Stomach (tissue), 9 donors: ENCODE results near the gene ABCC8. TPM values are rescaled to one million over a fixed set of nuclear protein-coding genes. Genes with fewer than 3 reads are reported as not detected.
"Not testable (repeated sequence)": the region's sequence is repeated elsewhere in the genome, so short reads cannot be mapped to it uniquely, and the experiment has no call there.

Experiments used
- DNase-seq, 2 donors: peaks; one replicate each; pipeline versions ENCODE4 v3.0.0 to v3.0.0-alpha.2; 2013 to 2019
- H3K27ac ChIP-seq, 5 donors: fragments of 200-600 bp in 4 of 5; sonication (generic) in 4 of 5; one replicate each; pipeline ENCODE4 v1.5.1; 2013 to 2019; ENCODE audit warnings: mild to moderate bottlenecking in 1 of 5, moderate library complexity in 1 of 5
- H3K27me3 ChIP-seq, 3 donors: fragments of 200-600 bp; sonication (generic); one replicate each; pipeline ENCODE4 v1.5.1; 2017 to 2019; ENCODE audit warnings: mixed run types in 1 of 3
- H3K36me3 ChIP-seq, 4 donors: fragments of 200-600 bp; sonication (generic); 1 replicate in 3 of 4; 2 replicates in 1 of 4; pipeline ENCODE4 v1.5.1; 2016 to 2019
- H3K4me1 ChIP-seq, 4 donors: fragments of 200-600 bp; sonication (generic); one replicate each; pipeline ENCODE4 v1.5.1; 2016 to 2019
- H3K4me3 ChIP-seq, 4 donors: fragments of 200-600 bp; sonication (generic) in 3 of 4; one replicate each; pipeline ENCODE4 v1.5.1; 2016 to 2019; ENCODE audit warnings: mild to moderate bottlenecking in 1 of 4
- H3K9me3 ChIP-seq, 4 donors: fragments of 200-600 bp; sonication (generic); one replicate each; pipeline ENCODE4 v1.5.1; 2016 to 2019
- CTCF ChIP-seq, 7 experiments: fragments of 450-650 bp in 4 of 7; fragments of 200-600 bp in 3 of 7; sonication (generic) in 3 of 7; IDR thresholded peaks; one replicate each; pipeline ENCODE4 v1.5.1; 2016 to 2019; ENCODE audit warnings: antibody characterized with exemption in 7 of 7, control low read depth in 2 of 7, mild to moderate bottlenecking in 1 of 7
- EP300 ChIP-seq: sonication (generic); formaldehyde crosslinking; IDR thresholded peaks from one replicate; pipeline ENCODE4 v1.6.1; 2017; ENCODE audit warnings: antibody characterized with exemption
- POLR2A ChIP-seq, 4 donors: fragments of 450-650 bp; IDR thresholded peaks; one replicate each; pipeline ENCODE4 v1.6.1; 2016; ENCODE audit warnings: antibody characterized with exemption in 4 of 4, control low read depth in 2 of 4, mild to moderate bottlenecking in 1 of 4, moderate library complexity in 1 of 4
- POLR2AphosphoS5 ChIP-seq, 3 donors: sonication (generic); formaldehyde crosslinking; IDR thresholded peaks; one replicate each; pipeline ENCODE4 v1.6.1; 2016; ENCODE audit warnings: antibody characterized with exemption in 3 of 3
- WGBS, 5 donors: extraction: QIAGEN DNeasy Blood & Tissue Kit in 3 of 5; methylation state at CpG; one replicate each; pipeline versions ENCODE4 v1.1.5 to v1.1.7; 2013 to 2018; 5-methylcytosine and 5-hydroxymethylcytosine counted together
- intact Hi-C: fragments of 100-400 bp; cut with DNase I; formaldehyde crosslinking; loops from one replicate; pipeline ENCODE4 v1.15.1; 2023; ENCODE audit warnings: low total_unique reads
- polyA plus RNA-seq, 3 donors: library from polyadenylated mRNA; stranded (reverse); fragments of 200-250 nt; gene quantifications; one replicate each; pipeline ENCODE4 v1.2.3, GENCODE V29; 2013
- total RNA-seq, 5 donors: library from RNA; depleted of rRNA; stranded (reverse); fragments of >200 nt; gene quantifications; one replicate each; pipeline versions ENCODE4 v1.1.0 to v1.2.3, GENCODE V29; 2014 to 2016
- donor health status: healthy with polysubstance abuse.
- donor health status: Bipolar disorder and iron deficiency.
- donor health status: healthy.

The ABCC8 gene
- total and polyA plus RNA-seq, 8 donors, result 3.9 to 69.6 (median 32.1) TPM; not detected in 1

GRCh38 chr11:17430616-17431015, 46.0 kb downstream of the ABCC8 start:
- DNase-seq, result no peak
- no peaks in the 10 kb centered on the region for H3K9me3 ChIP-seq
- H3K36me3 ChIP-seq, result no peaks in the 10 kb centered on the region
- peaks cover 0 to 3% (median 0%) of the 10 kb centered on the region in 3 donors for H3K27me3 ChIP-seq
- no peak overlapping the region for H3K27ac ChIP-seq
- no peak overlapping the region for H3K4me3 ChIP-seq
- TF ChIP-seq POLR2AphosphoS5 (IDR thresholded peaks at IDR 0.05) (no peak), EP300 (no peak), POLR2A (IDR thresholded peaks at IDR 0.05) (no peak), CTCF (IDR thresholded peaks at IDR 0.05) (no peak)
- WGBS, 5 donors, result 86 to 96% (median 90%) methylated on average over 10 to 13 of the region's 13 CpGs
- intact Hi-C loops, result no loop called here
- H3K4me1 ChIP-seq, result peaks cover 0 to 4% (median 0%) of the 10 kb centered on the region in 4 donors

GRCh38 chr11:17428925-17429324, 47.7 kb downstream of the ABCC8 start:
- peaks cover 0 to 4% (median 0%) of the 10 kb centered on the region in 4 donors for H3K4me1 ChIP-seq
- TF ChIP-seq POLR2A (IDR thresholded peaks at IDR 0.05) (no peak), CTCF (IDR thresholded peaks at IDR 0.05) (no peak)
- 83 to 90% (median 85%) methylated on average over 3 of the region's 3 CpGs for whole genome bisulfite sequencing, 5 donors
- no peaks in the 10 kb centered on the region for H3K9me3 ChIP-seq
- H3K27ac ChIP-seq, result no peak overlapping the region
- no peak for DNase-seq
- H3K4me3 ChIP-seq, result no peak overlapping the region
- peaks cover 0 to 3% (median 0%) of the 10 kb centered on the region in 3 donors for H3K27me3 ChIP-seq
- H3K36me3 ChIP-seq, result no peaks in the 10 kb centered on the region
- intact Hi-C loops, result no loop called here

GRCh38 chr11:17428261-17428660, 48.4 kb downstream of the ABCC8 start:
- intact Hi-C loops, result no loop called here
- 91 to 97% (median 93%) methylated on average over 10 to 11 of the region's 11 CpGs for WGBS, 5 donors
- Histone ChIP-seq H3K27ac (no peak overlapping the region), H3K27me3 (peaks cover 0 to 3% (median 0%) of the 10 kb centered on the region in 3 donors), H3K4me3 (no peak overlapping the region), H3K36me3 (no peaks in the 10 kb centered on the region), H3K9me3 (no peaks in the 10 kb centered on the region), H3K4me1 (peaks cover 0 to 4% (median 0%) of the 10 kb centered on the region in 4 donors)
- no peak for DNase-seq
- TF ChIP-seq POLR2A (IDR thresholded peaks at IDR 0.05), result no peak

- H3K4me1 ChIP-seq, H3K27me3 ChIP-seq, H3K36me3 ChIP-seq, H3K4me3 ChIP-seq, H3K27ac ChIP-seq, H3K9me3 ChIP-seq, DNase-seq, intact Hi-C loops: not testable (repeated sequence)
- 64 to 86% (median 73%) methylated on average over 5 of the region's 5 CpGs for WGBS, 5 donors
Measured at GRCh38 chr11:17426233-17426632, 50.4 kb downstream of the ABCC8 start.

- WGBS, 5 donors, result 58 to 76% (median 72%) methylated on average over 11 of the region's 11 CpGs
- TF ChIP-seq POLR2A (IDR thresholded peaks at IDR 0.05) (no peak), POLR2AphosphoS5 (IDR thresholded peaks at IDR 0.05) (peak in 1 of 3 donors; percentile 43), EP300 (no peak), CTCF (IDR thresholded peaks at IDR 0.05) (no peak)
- no peaks in the 10 kb centered on the region for H3K36me3 ChIP-seq
- no peaks in the 10 kb centered on the region for H3K9me3 ChIP-seq
- H3K27ac ChIP-seq, result no peak overlapping the region
- DNase-seq, result peak; percentile 62 to 83
- H3K27me3 ChIP-seq, result peaks cover 0 to 15% (median 3%) of the 10 kb centered on the region in 3 donors
- intact Hi-C loops, result no loop called here
- no peaks in the 10 kb centered on the region for H3K4me1 ChIP-seq
- no peak overlapping the region for H3K4me3 ChIP-seq
Measured at GRCh38 chr11:17423533-17424310, 52.9 kb downstream of the ABCC8 start.
